GM19395 (cell line): Measurements from ENCODE around the gene LRP1B.

Experiments used
- ATAC-seq: cut with Tn5 transposase; IDR thresholded peaks from one replicate; pipeline ENCODE4 v1.9.1; 2021; ENCODE audit warnings: mild to moderate bottlenecking, moderate library complexity; ENCODE audit not compliant: unreplicated experiment

Gene LRP1B

DNA sequence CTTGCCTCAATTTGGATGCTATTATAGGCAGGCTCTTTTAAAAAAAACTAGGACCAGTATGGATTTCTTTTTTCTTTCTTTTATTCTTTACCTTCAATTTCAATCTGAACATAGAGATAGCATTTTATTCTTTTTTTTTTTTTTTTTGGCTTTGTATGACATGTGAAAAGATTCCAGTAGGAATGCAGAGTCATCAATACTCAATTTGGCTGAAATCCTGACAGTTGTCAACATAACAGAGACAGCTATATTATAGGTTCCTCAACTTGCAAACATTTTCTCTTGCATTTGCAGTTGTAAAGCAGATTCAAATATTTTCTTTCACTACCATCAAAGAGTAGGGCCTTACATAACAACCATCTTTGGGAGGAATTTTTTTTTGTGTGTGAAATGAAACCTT, 334.4 kb downstream of the LRP1B start:
- no peak for ATAC-seq

DNA sequence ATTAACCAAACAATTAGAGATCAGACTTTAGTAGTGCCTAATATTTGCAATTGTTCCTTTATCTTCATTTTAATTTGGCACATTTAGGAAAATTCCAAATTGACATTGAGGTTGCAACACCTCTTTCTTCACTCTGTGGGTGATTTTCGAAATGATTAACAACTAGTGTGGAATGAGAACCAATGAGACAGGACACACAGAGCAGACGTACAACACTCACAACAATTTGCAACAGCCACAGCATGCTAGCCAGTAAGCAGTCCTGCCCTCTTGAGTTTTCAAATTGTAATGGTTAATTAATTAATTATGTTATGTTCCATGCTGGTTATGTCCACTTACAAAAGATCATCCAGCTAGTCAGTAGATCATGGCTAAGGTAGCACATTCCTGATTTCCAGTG, 339.3 kb downstream of the LRP1B start:
- no peak for ATAC-seq

GRCh38 chr2:141782574-141782973, 348.2 kb downstream of the LRP1B start:
- no peak for ATAC-seq

DNA sequence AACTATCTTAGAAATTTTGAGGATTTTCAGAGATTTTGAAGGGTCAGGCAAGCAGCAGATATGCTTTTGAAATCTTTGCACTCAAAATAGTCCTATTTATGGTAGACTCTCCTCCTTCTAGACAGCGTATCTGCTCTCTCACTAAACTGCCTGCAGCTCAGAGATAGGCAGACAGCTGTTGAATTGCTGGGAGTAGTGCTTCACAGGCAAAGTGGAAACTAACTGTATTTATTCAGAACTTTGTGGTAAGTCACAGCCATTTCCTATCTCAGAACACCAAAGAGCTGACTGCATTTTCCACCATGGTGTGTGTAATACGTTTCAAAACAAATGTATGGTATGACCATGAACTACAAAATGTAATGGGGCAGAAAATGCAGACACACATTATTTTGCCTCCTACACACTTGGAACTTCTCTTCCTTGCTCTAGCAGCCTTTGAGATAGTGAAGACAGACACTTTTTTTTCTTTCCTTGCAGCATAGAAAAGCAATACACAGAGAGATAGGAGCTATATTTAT, 352.4 kb downstream of the LRP1B start:
- no peak for ATAC-seq

DNA sequence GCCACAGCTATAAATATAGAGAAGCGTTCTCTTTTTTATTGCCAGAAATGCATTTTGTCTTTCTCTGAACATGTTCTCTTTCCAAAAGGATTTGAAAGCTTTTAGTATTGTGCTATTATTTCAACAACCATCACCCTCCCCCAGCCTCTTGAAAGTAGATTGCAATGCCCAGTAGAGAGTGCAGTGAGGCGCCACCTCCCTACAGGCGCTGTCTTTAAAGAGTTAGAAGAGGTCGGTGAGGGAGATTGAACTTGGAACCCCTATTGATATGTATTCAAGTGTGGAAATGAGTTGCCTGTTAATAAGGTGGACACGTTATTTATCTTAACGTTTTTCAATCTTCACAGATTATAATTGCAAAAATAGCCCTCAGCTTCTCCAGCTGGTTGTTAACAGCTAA, 360.3 kb downstream of the LRP1B start:
- ATAC-seq = no peak

DNA sequence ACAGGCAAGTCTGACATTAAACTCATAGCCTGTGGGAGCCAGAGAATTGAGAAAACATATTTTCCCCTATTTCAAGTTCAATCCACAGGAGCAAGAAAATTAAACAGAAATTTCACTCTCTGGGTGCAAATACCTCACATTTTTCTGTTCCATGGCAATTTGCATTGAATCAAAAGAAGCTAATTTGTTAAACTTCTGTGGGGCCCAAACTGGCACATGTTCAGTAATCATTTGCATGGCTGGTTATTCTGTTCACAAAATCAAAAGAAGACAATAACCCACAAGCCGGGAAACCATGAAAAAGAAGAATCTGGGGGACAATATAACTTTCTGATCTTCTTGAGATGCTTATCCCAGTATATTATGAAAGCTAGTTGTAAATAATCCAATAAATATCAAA, 363.1 kb downstream of the LRP1B start:
- ATAC-seq = no peak

DNA sequence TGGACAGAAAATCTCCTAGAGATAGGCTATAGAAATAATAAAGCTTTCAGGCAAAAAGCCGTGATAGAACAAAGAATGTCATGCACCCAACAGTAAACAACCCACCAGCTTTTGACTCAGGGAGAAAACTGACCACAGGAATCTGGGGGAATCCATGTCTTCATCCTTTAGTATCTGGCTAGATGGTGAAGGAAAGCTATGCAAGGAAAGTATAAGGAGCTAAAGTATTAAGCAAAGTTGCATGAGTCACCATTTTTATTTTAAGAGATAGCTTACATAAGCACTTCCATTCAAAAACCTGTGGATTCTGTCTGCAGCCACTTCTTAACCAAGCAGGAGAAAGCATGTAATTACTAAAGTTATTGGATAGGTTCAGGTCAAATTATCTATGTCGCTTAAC, 363.8 kb downstream of the LRP1B start:
- ATAC-seq = no peak

DNA sequence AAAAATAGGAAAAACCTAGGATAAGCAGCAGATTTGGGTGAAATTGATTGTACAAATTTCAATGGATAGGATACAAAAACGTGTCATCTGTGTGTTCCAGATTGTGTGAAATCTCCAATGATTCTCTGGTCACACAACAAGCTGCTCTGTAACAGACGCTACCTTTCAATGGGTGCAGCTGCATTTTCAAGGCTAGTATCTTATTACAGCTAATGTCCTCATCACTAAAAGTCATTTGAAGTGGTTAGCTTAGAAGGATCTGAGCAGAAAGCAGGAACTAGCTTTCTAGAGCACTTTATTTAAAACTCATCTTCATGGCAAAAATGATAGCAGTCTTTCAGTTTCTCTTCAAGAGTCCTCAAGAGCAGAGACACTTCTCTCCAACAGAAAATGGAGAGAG, 364.6 kb downstream of the LRP1B start:
- no peak for ATAC-seq

DNA sequence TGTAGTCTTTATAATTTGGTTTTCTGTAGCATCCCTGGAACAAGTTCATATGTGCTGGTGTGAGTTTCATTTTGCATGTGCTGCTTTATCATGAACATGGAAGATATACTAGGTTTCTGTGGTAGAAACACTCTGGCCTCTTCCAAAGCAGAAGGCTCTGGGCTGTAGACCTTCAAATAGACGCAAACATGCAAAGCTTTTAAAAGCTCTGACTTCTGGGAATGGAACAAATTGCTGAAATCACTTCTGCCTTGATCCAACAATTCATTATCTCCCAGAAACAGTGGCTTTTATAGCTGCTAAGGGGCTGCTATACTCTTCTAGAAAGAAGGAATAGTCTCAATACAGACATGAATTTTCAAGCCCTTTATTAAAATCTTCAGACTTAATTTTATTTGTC, 382.2 kb downstream of the LRP1B start:
- ATAC-seq = no peak

GRCh38 chr2:141741652-141742051, 389.2 kb downstream of the LRP1B start:
- no peak for ATAC-seq

- no peak for ATAC-seq
These were observed 393.1 kb downstream of the LRP1B start for GRCh38 chr2:141737492-141738255.

- no peak for ATAC-seq
These were observed 394.4 kb downstream of the LRP1B start for GRCh38 chr2:141736466-141736865.

GRCh38 chr2:141728886-141729285, 401.9 kb downstream of the LRP1B start:
- no peak for ATAC-seq

DNA sequence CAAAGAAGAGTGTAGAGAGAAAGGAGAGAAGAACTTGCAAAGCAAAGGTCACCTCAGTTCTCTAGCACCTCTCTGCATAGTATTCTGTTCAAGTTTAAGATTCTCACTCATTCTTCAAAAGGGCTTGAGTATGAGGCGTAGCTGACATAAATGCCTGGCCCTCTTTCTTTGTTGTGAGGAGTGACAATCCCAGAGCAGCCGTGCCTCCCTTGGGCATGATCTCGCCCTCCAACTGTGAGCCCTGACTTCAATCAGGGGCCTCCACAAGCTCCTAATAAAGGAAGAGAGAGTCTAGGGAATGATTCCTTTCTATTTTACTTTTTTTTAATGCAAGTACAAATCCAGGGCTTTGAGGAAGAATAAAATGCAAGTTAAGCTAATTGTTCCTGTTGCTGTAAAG, 402.7 kb downstream of the LRP1B start:
- no peak for ATAC-seq

DNA sequence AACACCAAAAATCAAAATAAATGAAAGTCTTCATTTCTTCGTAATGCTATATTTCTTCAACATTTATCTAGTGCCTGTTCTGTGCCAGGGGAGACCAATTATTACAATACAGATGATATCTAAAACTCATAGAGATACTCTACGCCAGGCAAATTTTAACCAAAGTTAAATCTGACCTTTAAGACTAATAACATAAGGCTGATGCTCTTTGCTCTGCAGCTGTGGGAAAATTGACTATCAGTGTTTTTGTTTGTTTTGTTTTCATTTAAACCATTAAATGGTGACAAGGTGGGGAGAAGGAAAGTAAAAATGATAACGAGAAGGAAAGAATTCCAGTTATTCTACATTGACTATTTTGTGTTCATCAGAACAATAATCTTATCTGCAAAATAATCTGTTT, 406.4 kb downstream of the LRP1B start:
- no peak for ATAC-seq

DNA sequence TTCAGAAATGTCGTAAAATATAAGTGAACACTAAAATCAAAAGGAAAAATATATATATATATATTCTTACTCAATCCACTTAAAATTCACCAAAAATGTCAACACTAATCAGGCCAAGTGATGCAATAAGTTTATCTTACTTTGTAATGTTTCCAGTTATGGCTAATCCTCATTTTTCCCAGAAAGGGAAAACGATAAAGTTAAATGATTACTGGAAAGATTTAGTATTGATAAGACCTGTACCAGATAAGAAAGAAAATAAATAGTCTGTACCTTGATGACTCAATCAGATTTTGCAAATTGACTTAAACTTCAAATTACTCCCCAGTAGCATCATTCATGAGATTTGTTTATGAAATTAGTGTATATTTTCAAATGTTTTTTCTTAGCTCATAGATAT, 407.0 kb downstream of the LRP1B start:
- no peak for ATAC-seq

DNA sequence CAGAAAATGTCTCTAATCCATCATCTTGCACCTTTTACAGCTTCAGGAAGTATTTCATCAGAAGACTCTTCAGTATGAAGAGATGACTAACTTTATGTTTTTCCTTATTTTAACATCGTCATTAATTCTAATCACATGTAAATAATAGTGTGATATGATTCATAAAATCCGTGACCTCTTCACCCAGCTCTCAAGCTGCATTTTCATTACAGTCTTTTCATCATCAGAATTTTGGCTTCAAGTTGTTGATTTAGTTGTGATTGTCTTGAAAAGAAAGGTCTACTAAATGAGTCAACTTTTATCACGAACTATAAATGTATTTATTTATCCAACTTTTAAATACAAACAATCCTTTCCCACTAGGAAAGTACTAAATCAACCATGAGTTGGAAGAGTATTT, 410.3 kb downstream of the LRP1B start:
- no peak for ATAC-seq

GRCh38 chr2:141714496-141714895, 416.3 kb downstream of the LRP1B start:
- ATAC-seq = no peak

DNA sequence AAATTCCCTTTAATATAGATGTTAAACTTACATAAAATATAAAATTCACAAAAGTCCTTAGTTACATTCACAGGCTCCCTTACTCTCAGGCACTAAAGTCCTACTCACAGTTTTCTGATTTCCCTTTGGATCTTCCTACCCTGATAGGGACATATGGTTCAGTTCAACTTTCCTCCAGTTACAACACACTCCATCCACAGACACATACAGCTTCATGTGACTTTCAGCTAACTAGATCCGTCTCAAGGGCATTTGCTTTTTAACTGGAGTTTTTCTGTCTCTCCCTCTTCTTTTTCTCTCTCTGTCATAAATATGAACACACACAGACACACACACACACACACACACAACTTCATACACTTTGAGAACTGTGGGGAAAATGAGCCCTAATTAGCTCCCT, 419.2 kb downstream of the LRP1B start:
- no peak for ATAC-seq

GRCh38 chr2:141710589-141711239, 420.1 kb downstream of the LRP1B start:
- no peak for ATAC-seq

GRCh38 chr2:141709756-141710155, 421.1 kb downstream of the LRP1B start:
- ATAC-seq = no peak

GRCh38 chr2:141707486-141707885, 423.3 kb downstream of the LRP1B start:
- ATAC-seq = no peak
